HG03432 (cell line): ENCODE results near the gene AHI1.

Experiments
- ATAC-seq: cut with Tn5 transposase; IDR thresholded peaks from one replicate; pipeline ENCODE4 v1.9.1; 2021; ENCODE audit warnings: mild to moderate bottlenecking, moderate library complexity; ENCODE audit not compliant: unreplicated experiment

The AHI1 gene

GRCh38 chr6:135464634-135465033, 32.9 kb downstream of the AHI1 start:
- peak; percentile 70 for ATAC-seq

GRCh38 chr6:135461208-135461607, 36.3 kb downstream of the AHI1 start:
- ATAC-seq, result no peak

DNA sequence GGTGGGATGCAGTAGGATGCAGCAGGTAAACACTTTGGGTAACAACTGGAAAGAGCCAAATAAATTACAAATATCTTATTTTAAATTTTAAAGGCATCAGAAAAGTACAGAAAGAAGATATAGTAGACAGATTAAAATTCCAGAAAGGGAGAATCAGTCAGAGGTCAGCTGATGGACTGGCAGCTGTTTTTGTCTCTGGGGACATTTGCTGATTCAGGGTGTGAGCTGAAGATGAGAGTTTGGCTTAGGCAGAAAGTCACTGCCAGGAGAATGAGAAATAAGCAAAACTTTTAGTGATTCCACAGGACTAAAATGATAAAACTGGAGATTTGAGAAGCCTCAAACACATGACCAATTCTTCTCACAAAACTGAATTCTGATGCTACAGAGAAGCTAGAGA, 39.5 kb downstream of the AHI1 start:
- ATAC-seq, result no peak

DNA sequence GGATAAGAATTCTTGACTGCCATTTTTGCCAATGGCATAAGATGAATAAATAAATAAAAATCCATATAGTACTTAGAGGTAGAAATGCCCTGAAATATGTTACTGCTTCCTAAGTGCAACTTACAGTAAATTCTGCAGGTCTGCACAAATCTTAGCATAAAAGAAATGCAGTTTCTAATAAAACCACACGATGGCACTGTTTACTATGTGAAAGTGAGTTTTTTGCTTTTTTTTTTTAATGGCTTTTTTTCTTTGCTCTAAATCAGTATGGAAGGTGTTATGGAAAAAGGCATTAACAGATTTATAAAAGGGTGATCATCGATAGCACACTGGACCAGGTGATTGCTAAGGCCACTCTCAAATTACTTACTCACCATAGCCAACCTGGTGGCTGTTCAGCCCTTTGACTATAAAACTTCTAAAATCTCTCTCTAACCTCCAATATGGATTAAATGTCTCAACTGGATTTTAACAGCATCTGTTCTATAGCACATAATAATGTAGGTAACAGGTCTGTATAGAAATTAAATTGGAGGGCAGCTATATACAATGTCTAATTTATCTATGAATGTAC, 45.8 kb downstream of the AHI1 start:
- no peak for ATAC-seq

- peak; percentile 77 for ATAC-seq
Observed at GRCh38 chr6:135449246-135449645, 48.3 kb downstream of the AHI1 start.

- ATAC-seq, result peak; percentile 74
Observed at GRCh38 chr6:135440087-135440792, 57.3 kb downstream of the AHI1 start.

GRCh38 chr6:135439549-135439948, 58.0 kb downstream of the AHI1 start:
- ATAC-seq, result no peak

GRCh38 chr6:135438907-135439535, 58.5 kb downstream of the AHI1 start:
- peak; percentile 53 for ATAC-seq

DNA sequence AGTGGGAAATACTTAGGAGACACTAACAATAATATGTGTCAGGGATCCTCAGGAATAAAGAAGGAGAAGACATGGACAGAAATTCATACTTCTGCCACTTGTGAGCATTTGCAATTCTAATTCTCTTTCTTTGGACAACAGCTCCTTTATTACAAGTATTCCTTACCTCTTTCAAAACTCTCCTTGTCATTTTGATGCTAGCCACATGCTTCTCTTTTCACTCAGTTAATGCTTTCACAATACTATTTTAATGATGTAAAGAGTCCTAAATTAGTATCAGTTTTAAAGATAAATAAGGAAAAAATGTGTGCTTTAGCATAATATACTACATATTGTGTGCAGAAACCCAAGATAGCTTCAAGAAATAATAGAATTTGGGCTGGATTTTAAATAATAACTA, 62.5 kb downstream of the AHI1 start:
- ATAC-seq, result no peak

DNA sequence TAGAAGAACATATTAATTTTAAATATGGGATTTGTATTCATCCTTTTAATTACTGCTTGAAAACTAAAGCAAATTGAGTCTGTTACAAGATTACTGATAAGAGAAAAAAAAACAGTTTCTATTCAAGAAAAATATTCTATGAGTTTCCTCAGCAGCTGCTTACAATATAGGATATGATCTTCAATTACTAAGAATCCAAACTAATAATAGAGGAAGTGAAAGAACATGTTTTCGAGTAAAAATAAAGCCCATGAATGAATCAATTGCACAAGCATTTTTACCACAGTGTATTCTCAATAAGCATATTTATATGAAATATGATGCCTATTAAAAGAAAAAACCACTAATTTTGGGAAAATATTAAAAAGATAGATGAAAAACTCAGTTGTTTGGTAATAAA, 63.4 kb downstream of the AHI1 start:
- peak; percentile 60 for ATAC-seq

- ATAC-seq, result no peak
Observed at GRCh38 chr6:135428078-135428477, 69.5 kb downstream of the AHI1 start.

- ATAC-seq, result no peak
Observed at GRCh38 chr6:135426833-135427232, 70.7 kb downstream of the AHI1 start.

DNA sequence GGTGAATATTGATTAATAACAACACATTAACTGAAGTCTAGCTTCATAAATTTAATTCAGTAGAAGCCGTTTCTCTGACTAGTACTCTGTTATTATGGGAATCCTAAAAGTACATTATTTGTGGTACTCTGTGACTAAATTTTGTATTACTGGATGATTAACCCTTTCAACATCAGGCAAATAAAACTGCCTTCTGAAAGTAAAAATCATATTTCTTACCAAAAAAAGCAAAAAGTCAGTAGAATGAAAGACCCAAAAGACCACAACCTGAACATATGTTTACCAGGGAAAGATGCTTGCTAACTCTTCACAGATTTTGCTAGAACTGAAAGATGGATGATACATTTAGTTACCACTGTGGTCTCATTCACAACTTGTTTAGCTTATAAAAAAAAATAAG, 73.2 kb downstream of the AHI1 start:
- ATAC-seq, result no peak

GRCh38 chr6:135423649-135424128, 73.9 kb downstream of the AHI1 start:
- ATAC-seq, result peak; percentile 92

GRCh38 chr6:135419162-135419561, 78.4 kb downstream of the AHI1 start:
- ATAC-seq, result no peak

- ATAC-seq, result no peak
Observed at GRCh38 chr6:135418040-135418760, 79.3 kb downstream of the AHI1 start.

DNA sequence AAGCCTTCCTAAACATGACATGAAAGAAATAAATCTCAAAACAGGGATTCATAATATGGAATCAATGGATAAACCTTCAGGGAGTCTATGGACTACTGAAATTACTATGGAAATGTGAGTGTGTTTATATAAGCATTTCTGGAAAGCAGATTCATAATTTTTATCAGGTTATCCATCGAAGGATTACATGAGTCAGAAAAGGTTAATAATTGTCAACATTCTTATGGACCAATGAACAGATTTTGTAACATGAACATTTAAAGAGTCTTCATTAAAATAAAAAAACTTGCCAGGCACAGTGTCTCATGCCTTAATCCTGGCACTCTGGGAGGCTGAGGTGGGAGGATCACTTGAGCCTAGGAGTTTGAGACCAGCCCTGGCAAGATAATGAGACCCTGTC, 84.8 kb downstream of the AHI1 start:
- ATAC-seq, result no peak

DNA sequence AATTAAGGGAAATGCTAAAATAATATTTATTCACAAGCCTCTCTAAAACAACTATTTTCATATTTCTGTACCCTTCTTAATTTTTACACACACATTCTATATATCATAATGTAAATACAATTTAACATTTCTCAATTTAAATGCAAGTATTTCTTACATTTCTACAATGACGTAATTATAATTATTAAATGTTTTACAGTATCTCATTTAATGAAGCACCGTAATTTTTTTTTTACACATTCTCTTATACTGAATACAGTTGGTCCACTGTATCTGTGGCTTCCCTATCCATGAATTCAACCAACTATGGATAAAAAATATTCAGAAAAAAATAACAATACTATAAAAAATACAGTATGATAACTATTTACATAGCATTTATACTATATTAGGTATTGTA, 85.7 kb downstream of the AHI1 start:
- no peak for ATAC-seq

- ATAC-seq, result no peak
Observed at GRCh38 chr6:135411339-135411738, 86.2 kb downstream of the AHI1 start.

DNA sequence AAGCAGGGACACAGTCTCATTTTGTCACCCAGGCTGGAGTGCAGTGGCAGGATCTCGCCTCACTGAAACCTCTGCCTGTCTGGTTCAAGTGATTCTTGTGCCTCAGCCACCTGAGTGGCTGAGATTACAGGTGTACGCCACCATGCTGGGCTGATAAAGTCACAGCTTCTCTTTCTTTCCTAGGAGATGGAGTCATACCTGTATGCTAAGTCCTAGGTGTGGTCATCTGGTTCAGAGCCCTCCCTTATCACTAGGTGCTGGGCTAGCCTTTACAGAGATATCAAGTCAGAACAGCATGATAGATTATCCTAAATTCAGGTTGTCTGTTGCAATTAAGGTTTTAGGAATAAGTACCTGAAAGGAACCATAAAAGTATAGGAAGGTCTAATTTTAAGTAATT, 86.7 kb downstream of the AHI1 start:
- ATAC-seq, result no peak

- ATAC-seq, result no peak
Observed at GRCh38 chr6:135403584-135403983, 94.0 kb downstream of the AHI1 start.

GRCh38 chr6:135402311-135402710, 95.2 kb downstream of the AHI1 start:
- no peak for ATAC-seq
